ENCODE data around the gene TOM1. TPM values are rescaled to one million over a fixed set of nuclear protein-coding genes. Genes with fewer than 3 reads are reported as not detected.

The TOM1 gene
- total and polyA plus RNA-seq, 2 of the 13 experiments (the other 11 are each of a cell fraction or from before 2014, with no cell fraction given), result 30.8 to 87.3 TPM

- TF ChIP-seq AHDC1 (CRISPR knock-in tag; IDR thresholded peaks at IDR 0.05; ENCODE audit: borderline replicate concordance) (peak; percentile 31; the same call in 1 of the 2 replicates), E2F5 (CRISPR knock-in tag; conservative IDR thresholded peaks at IDR 0.05) (no peak), CSRNP1 (CRISPR knock-in tag; IDR thresholded peaks at IDR 0.05) (peak; percentile 76; the same call in 1 of the 2 replicates), ETV6 (CRISPR knock-in tag; conservative IDR thresholded peaks at IDR 0.05) (peak; percentile 54; the same call in 1 of the 2 replicates), ZBTB33 (CRISPR knock-in tag; IDR thresholded peaks at IDR 0.05) (no peak), ZFP36 (IDR thresholded peaks at IDR 0.05; ENCODE audit: borderline replicate concordance, low read depth, low read length, partially characterized antibody) (no peak), ZNF850 (CRISPR knock-in tag; conservative IDR thresholded peaks at IDR 0.05) (no peak), HOXA5 (CRISPR knock-in tag; IDR thresholded peaks at IDR 0.05) (peak; percentile 56), ZNF350 (CRISPR knock-in tag; IDR thresholded peaks at IDR 0.05; ENCODE audit: borderline replicate concordance, low read depth) (peak; percentile 89), ZUFSP (CRISPR knock-in tag; IDR thresholded peaks at IDR 0.05; ENCODE audit: borderline replicate concordance) (no peak), SP140L (CRISPR knock-in tag; IDR thresholded peaks at IDR 0.05; ENCODE audit: borderline replicate concordance) (no peak), ZNF230 (CRISPR knock-in tag; IDR thresholded peaks at IDR 0.05) (0 out of 2 replicates have a peak, but pooled peaks have one; percentile 72), ZNF562 (CRISPR knock-in tag; IDR thresholded peaks at IDR 0.05; ENCODE audit: borderline replicate concordance) (no peak), ZNF235 (CRISPR knock-in tag; IDR thresholded peaks at IDR 0.05; ENCODE audit: borderline replicate concordance) (no peak)
These were observed at the start of gene TOM1 (continued) for GRCh38 chr22:35299673-35300499.
